SH-SY5Y (cell line): Measurements from ENCODE around the gene GOLT1A.

ENCODE experiments used
- GATA2 ChIP-seq: IDR thresholded peaks from 2 replicates; pipeline ENCODE4 v1.6.1; 2011; ENCODE audit warnings: mild to moderate bottlenecking, low read depth, low read length
- GATA3 ChIP-seq: IDR thresholded peaks from 2 replicates; pipeline ENCODE4 v1.6.1; 2011; ENCODE audit warnings: low read depth, mild to moderate bottlenecking, low read length, moderate library complexity

- TF ChIP-seq GATA2 (no peak; the same call in 1 of the 2 replicates), GATA3 (no peak)
Observed at GRCh38 chr1:204149107-204149506, 64.7 kb downstream of the GOLT1A start.
